Lower leg skin (tissue), 4 donors: Measurements from ENCODE around the gene TMEM94. TPM values are rescaled to one million over a fixed set of nuclear protein-coding genes. Genes with fewer than 3 reads are reported as not detected.
A peak's percentile ranks its signal among the peaks of the same experiment; 100 is the strongest.

Experiments used
- DNase-seq, 2 donors: peaks; one replicate each; pipeline ENCODE4 v3.0.0-alpha.2; 2019; ENCODE audit warnings: low spot score in 2 of 2
- H3K4me3 ChIP-seq: fragments of 200-600 bp; sonication (generic); 2 replicates; pipeline ENCODE4 v1.5.1; 2017; ENCODE audit warnings: mild to moderate bottlenecking, low read depth; ENCODE audit not compliant: poor library complexity, severe bottlenecking
- POLR2A ChIP-seq, 2 donors: fragments of 450-650 bp; IDR thresholded peaks; one replicate each; pipeline ENCODE4 v1.6.1; 2016 to 2017; ENCODE audit warnings: antibody characterized with exemption in 2 of 2, mild to moderate bottlenecking in 1 of 2, moderate library complexity in 1 of 2
- WGBS, 2 donors: methylation state at CpG; one replicate each; pipeline ENCODE4 v1.1.5; 2018; 5-methylcytosine and 5-hydroxymethylcytosine counted together
- intact Hi-C: fragments of 100-400 bp; cut with DNase I; formaldehyde crosslinking; loops from one replicate; pipeline ENCODE4 v1.15.0; 2023; ENCODE audit warnings: low total_unique reads
- total RNA-seq, 4 donors: library from RNA; depleted of rRNA; stranded (reverse); fragments of >200 nt; gene quantifications; one replicate each; pipeline ENCODE4 v1.1.0, GENCODE V29; 2016
- TF ChIP-seq, protein P1 (sequence below), 3 donors: fragments of 450-650 bp; IDR thresholded peaks; one replicate each; pipeline ENCODE4 v1.5.1; 2016; ENCODE audit warnings: antibody characterized with exemption in 3 of 3, mild to moderate bottlenecking in 3 of 3, moderate library complexity in 2 of 3

TMEM94 gene
- total RNA-seq, 4 donors from 2014 or later = 39.3 to 103 (median 79.0) TPM

- WGBS, 2 donors = 89 to 91% methylated on average over 1 of the region's 1 CpG
Observed at GRCh38 chr17:75414488-75414887, 41.9 kb upstream of the TMEM94 start.

GRCh38 chr17:75416006-75416405, 40.4 kb upstream of the TMEM94 start:
- 85 to 89% methylated on average over 9 of the region's 9 CpGs for WGBS, 2 donors
- H3K4me3 ChIP-seq = no peak overlapping the region

More at GRCh38 chr17:75414488-75414887, 41.9 kb upstream of the TMEM94 start:
- TF ChIP-seq, protein P1, sequence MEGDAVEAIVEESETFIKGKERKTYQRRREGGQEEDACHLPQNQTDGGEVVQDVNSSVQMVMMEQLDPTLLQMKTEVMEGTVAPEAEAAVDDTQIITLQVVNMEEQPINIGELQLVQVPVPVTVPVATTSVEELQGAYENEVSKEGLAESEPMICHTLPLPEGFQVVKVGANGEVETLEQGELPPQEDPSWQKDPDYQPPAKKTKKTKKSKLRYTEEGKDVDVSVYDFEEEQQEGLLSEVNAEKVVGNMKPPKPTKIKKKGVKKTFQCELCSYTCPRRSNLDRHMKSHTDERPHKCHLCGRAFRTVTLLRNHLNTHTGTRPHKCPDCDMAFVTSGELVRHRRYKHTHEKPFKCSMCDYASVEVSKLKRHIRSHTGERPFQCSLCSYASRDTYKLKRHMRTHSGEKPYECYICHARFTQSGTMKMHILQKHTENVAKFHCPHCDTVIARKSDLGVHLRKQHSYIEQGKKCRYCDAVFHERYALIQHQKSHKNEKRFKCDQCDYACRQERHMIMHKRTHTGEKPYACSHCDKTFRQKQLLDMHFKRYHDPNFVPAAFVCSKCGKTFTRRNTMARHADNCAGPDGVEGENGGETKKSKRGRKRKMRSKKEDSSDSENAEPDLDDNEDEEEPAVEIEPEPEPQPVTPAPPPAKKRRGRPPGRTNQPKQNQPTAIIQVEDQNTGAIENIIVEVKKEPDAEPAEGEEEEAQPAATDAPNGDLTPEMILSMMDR (IDR thresholded peaks at IDR 0.05) = no peak
- no peak for TF ChIP-seq POLR2A (IDR thresholded peaks at IDR 0.05)
- intact Hi-C loops = loop anchor here (5.0 kb wide), 1 partner anchor 92 kb away; no protein-coding TSS in a partner anchor
- H3K4me3 ChIP-seq = no peak overlapping the region
- peak in 1 of 2 donors; percentile 9 for DNase-seq

DNA sequence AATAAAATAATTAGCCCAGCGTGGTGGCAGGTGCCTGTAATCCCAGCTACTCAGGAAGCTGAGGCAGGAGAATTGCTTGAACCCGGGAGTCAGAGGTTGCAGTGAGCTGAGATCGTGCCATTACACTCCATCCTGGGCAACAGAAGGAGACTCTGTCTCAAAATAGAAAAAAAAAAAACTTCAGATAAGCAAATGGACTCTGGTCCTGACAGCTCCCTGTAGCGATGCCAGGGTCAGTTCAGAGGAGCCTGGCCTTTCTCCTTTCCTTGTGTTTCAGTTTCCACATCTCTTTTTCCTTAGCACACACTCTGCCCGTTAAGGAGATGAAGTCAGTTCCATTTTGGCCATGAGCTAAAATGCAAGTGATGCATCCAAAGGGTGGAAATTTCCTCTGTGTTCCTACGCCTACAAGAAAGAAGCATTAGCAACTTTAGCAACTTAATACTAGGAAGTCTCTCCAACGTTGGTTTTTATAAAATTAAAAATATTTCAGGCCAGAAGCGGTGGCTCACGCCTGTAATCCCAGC, 39.3 kb upstream of the TMEM94 start:
- WGBS, 2 donors = 71 to 73% methylated on average over 9 of the region's 9 CpGs
- intact Hi-C loops = no loop called here
- H3K4me3 ChIP-seq = no peak overlapping the region
- DNase-seq = no peak
- TF ChIP-seq, protein P1 (IDR thresholded peaks at IDR 0.05) = no peak
- TF ChIP-seq POLR2A (IDR thresholded peaks at IDR 0.05) = no peak

More at GRCh38 chr17:75416006-75416405, 40.4 kb upstream of the TMEM94 start:
- DNase-seq = peak in 1 of 2 donors; percentile 76
- TF ChIP-seq, protein P1 (IDR thresholded peaks at IDR 0.05) = no peak
- TF ChIP-seq POLR2A (IDR thresholded peaks at IDR 0.05) = no peak
- intact Hi-C loops = no loop called here

DNA sequence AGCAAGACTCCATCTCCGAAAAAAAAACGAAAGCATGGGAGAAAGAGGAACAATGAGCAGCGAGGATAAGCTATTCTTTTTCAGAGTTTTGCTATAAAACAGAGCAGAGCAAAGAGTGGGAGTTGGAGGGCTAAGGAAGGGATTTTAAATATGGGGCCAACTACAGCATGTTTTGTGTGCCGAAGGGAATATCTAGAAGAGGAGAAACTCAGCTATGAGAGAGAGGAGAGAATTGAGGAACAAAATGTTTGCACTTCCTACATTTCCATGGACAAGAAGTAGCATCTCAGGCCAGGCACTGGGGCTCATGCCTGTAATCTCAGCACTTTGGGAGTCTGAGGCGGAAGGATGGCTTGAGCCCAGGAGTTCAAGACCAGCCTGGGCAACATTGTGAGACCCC, 37.9 kb upstream of the TMEM94 start:
- DNase-seq = no peak
- intact Hi-C loops = no loop called here
- WGBS, 2 donors = 67 to 70% methylated on average over 5 of the region's 5 CpGs
- H3K4me3 ChIP-seq = no peak overlapping the region
- TF ChIP-seq, protein P1 (IDR thresholded peaks at IDR 0.05) = no peak
- no peak for TF ChIP-seq POLR2A (IDR thresholded peaks at IDR 0.05)

- WGBS, 2 donors = 52 to 58% methylated on average over 17 of the region's 17 CpGs
- intact Hi-C loops = loop anchor here (5.0 kb wide), 1 partner anchor 163 kb away; no protein-coding TSS in a partner anchor
- no peak overlapping the region for H3K4me3 ChIP-seq
- DNase-seq = no peak
- no peak for TF ChIP-seq POLR2A (IDR thresholded peaks at IDR 0.05)
- TF ChIP-seq, protein P1 (IDR thresholded peaks at IDR 0.05) = no peak
Observed at GRCh38 chr17:75428543-75429469, 27.6 kb upstream of the TMEM94 start.
